ENCODE data around the gene PIGQ. TPM values are rescaled to one million over a fixed set of nuclear protein-coding genes. Genes with fewer than 3 reads are reported as not detected.
A peak's percentile ranks its signal among the peaks of the same experiment; 100 is the strongest.

The PIGQ gene
- total RNA-seq, 4 donors from 2014 or later: 15.9 to 24.0 (median 20.4) TPM

GRCh38 chr16:590188-590814 lies 20.5 kb downstream of the PIGQ start:
- peak overlapping the region; percentile 71 to 92 (median 76) for H3K4me3 ChIP-seq
- 0% methylated on average over 6 of the region's 71 CpGs; no CpG with 5 or more reads in 1 of the 2 donors for WGBS, 2 donors
- peak in 1 of 6 experiments; percentile 23 for TF ChIP-seq CTCF (IDR thresholded peaks at IDR 0.05)
- peak in 2 of 4 donors; percentile 34 to 38 for TF ChIP-seq POLR2A (IDR thresholded peaks at IDR 0.05)
- peaks cover 0 to 4% (median 0%) of the 10 kb centered on the region in 4 donors for H3K27me3 ChIP-seq
- H3K27ac ChIP-seq: peak overlapping the region; percentile 93 to 99 (median 96)
- H3K36me3 ChIP-seq: no peaks in the 10 kb centered on the region
- no peaks in the 10 kb centered on the region for H3K9me3 ChIP-seq
- DNase-seq: no peak
- H3K4me1 ChIP-seq: peaks cover 58 to 84% (median 65%) of the 10 kb centered on the region in 3 donors
- intact Hi-C loops (cut with DNase I): no loop called here

- intact Hi-C loops (cut with DNase I): no loop called here
- Histone ChIP-seq H3K9me3 (no peaks in the 10 kb centered on the region), H3K4me3 (peak overlapping the region; percentile 71 to 92 (median 76)), H3K27me3 (no peaks in the 10 kb centered on the region), H3K27ac (peak overlapping the region in 3 of 4 donors; percentile 93 to 99 (median 95)), H3K36me3 (no peaks in the 10 kb centered on the region), H3K4me1 (peaks cover 63 to 84% (median 68%) of the 10 kb centered on the region in 3 donors)
- TF ChIP-seq CTCF (IDR thresholded peaks at IDR 0.05): no peak
- no peak for TF ChIP-seq POLR2A (IDR thresholded peaks at IDR 0.05)
- no peak for DNase-seq
- 41 to 46% methylated on average over 10 of the region's 10 CpGs for WGBS, 2 donors
These were observed 21.0 kb downstream of the PIGQ start for GRCh38 chr16:590815-591200.

DNA sequence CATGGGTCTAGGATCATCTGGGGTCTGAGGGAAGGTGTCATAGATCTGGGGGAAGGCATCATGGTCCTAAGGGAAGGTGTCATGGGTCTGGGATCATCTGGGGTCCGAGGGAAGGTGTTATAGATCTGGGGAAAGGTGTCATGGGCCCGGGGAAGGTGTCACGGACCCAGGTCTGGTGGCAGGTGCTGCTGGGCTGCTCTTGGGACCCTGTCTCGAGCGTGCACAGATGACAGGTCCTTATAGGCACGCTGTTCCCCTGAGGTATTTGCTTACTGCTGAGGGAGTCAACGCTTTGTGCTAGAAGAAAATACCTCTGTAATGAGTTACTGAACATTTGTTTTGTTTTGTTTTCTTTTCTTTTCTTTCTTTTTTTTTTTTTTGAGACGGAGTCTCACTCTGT lies 21.5 kb downstream of the PIGQ start:
- Histone ChIP-seq H3K9me3 (no peaks in the 10 kb centered on the region), H3K4me3 (peak overlapping the region; percentile 71 to 92 (median 76)), H3K36me3 (peaks cover 0 to 1% (median 0%) of the 10 kb centered on the region in 3 donors), H3K4me1 (peaks cover 63 to 84% (median 72%) of the 10 kb centered on the region in 3 donors), H3K27me3 (no peaks in the 10 kb centered on the region), H3K27ac (peak overlapping the region in 2 of 4 donors; percentile 93 to 95)
- no peak for TF ChIP-seq CTCF (IDR thresholded peaks at IDR 0.05)
- no peak for TF ChIP-seq POLR2A (IDR thresholded peaks at IDR 0.05)
- no peak for DNase-seq
- WGBS, 2 donors: 71 to 72% methylated on average over 8 of the region's 8 CpGs
- intact Hi-C loops (cut with DNase I): no loop called here

- H3K4me3 ChIP-seq: peak overlapping the region in 3 of 4 donors; percentile 71 to 92 (median 80)
- WGBS, 2 donors: 45 to 61% methylated on average over 4 to 10 of the region's 15 CpGs
- no peak for DNase-seq
These were observed 22.2 kb downstream of the PIGQ start for GRCh38 chr16:591892-592517.

More at GRCh38 chr16:591892-592517, 22.2 kb downstream of the PIGQ start:
- Histone ChIP-seq H3K27ac (peak overlapping the region; percentile 76 to 95 (median 88)), H3K36me3 (peaks cover 0 to 9% (median 0%) of the 10 kb centered on the region in 3 donors), H3K9me3 (no peaks in the 10 kb centered on the region), H3K27me3 (no peaks in the 10 kb centered on the region), H3K4me1 (peaks cover 62 to 83% (median 67%) of the 10 kb centered on the region in 3 donors)
- TF ChIP-seq CTCF (IDR thresholded peaks at IDR 0.05) (no peak), POLR2A (IDR thresholded peaks at IDR 0.05) (no peak)
- intact Hi-C loops (cut with DNase I): no loop called here
